ENCODE results near the gene ELP5.

DNA sequence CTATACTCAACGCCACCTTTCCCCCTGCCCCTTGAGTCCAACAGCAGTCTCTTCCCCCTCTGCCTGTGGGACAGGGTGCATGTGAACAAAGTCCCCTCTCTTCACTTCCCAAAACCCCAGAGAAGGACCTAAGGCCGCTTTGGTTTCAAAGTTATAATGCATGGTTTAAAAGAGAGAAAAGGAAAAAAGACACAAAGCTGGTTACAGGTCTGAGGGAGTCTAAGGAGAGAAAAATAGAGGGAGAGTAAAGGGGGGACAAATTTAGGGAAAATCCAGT, 8.6 kb upstream of the ELP5 start:
- no peak for TF ChIP-seq CTCF (IDR thresholded peaks at IDR 0.05; ENCODE audit: insufficient read depth, low read length)
- TF ChIP-seq POLR2AphosphoS5 (IDR thresholded peaks at IDR 0.05; ENCODE audit: low read depth) = no peak
- no peak for TF ChIP-seq GABPA (IDR thresholded peaks at IDR 0.05; ENCODE audit: low read depth)
- TF ChIP-seq, protein P1, sequence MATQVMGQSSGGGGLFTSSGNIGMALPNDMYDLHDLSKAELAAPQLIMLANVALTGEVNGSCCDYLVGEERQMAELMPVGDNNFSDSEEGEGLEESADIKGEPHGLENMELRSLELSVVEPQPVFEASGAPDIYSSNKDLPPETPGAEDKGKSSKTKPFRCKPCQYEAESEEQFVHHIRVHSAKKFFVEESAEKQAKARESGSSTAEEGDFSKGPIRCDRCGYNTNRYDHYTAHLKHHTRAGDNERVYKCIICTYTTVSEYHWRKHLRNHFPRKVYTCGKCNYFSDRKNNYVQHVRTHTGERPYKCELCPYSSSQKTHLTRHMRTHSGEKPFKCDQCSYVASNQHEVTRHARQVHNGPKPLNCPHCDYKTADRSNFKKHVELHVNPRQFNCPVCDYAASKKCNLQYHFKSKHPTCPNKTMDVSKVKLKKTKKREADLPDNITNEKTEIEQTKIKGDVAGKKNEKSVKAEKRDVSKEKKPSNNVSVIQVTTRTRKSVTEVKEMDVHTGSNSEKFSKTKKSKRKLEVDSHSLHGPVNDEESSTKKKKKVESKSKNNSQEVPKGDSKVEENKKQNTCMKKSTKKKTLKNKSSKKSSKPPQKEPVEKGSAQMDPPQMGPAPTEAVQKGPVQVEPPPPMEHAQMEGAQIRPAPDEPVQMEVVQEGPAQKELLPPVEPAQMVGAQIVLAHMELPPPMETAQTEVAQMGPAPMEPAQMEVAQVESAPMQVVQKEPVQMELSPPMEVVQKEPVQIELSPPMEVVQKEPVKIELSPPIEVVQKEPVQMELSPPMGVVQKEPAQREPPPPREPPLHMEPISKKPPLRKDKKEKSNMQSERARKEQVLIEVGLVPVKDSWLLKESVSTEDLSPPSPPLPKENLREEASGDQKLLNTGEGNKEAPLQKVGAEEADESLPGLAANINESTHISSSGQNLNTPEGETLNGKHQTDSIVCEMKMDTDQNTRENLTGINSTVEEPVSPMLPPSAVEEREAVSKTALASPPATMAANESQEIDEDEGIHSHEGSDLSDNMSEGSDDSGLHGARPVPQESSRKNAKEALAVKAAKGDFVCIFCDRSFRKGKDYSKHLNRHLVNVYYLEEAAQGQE (IDR thresholded peaks at IDR 0.05; ENCODE audit: insufficient replicate concordance, low read depth) = no peak
- no peak for TF ChIP-seq SPI1 (IDR thresholded peaks at IDR 0.05; ENCODE audit: borderline replicate concordance, low read depth)
